GM12878 (cell line): ENCODE measurements around the gene FNTB. TPM values are rescaled to one million over a fixed set of nuclear protein-coding genes. Genes with fewer than 3 reads are reported as not detected.

Experiments used
- ATAC-seq: fragments of 200-7000 bp; cut with Tn5 transposase; 3 replicates; pipeline ENCODE4 v1.9.1; 2020; ENCODE audit warnings: mild to moderate bottlenecking, moderate library complexity
- BruUV-seq: library from RNA; stranded (reverse); fragments of 400-500 nt; replicated peaks from 2 replicates; lab custom pipeline; 2021; lab: Mats Ljungman, UMichigan
- CTCF ChIA-PET: fragments of 300-600 bp; sonication (Branson Sonifier 250); formaldehyde crosslinking; extraction: SDS; loops from one replicate; lab custom pipeline; 2021; ENCODE audit warnings: inconsistent platforms; lab: Yijun Ruan, JAX
- POLR2A ChIA-PET: fragments of 350-600 bp; formaldehyde crosslinking; extraction: SDS; loops from one replicate; lab custom pipeline; 2021; ENCODE audit warnings: inconsistent platforms; lab: Charles Lee
- RAD21 ChIA-PET: fragments of 300-600 bp; sonication (Branson Sonifier 250); formaldehyde crosslinking; loops from one replicate; lab custom pipeline; 2023; ENCODE audit warnings: antibody characterized with exemption; ENCODE audit not compliant: unreplicated experiment; lab: Charles Lee
- SMC1A ChIA-PET: fragments of 300-600 bp; sonication (Branson Sonifier 250); formaldehyde crosslinking; loops from one replicate; lab custom pipeline; 2023; ENCODE audit not compliant: unreplicated experiment, uncharacterized antibody; lab: Charles Lee
- DNase-seq: peaks from one replicate; pipeline ENCODE4 v3.0.0-alpha.2; 2011; ENCODE audit warnings: low read depth, low spot score
- FAIRE-seq: peaks from 3 replicates; lab custom pipeline; 2011; peaks lifted over from hg19 to GRCh38; lab: Jason Lieb, UNC
- H2AFZ ChIP-seq: 2 replicates; pipeline ENCODE4 v1.6.0; 2011; ENCODE audit warnings: low read depth, low read length, control low read depth; ENCODE audit not compliant: control insufficient read depth
- H3K27ac ChIP-seq: 2 replicates; pipeline ENCODE4 v1.5.1; 2011; ENCODE audit warnings: control low read depth; ENCODE audit not compliant: control insufficient read depth, insufficient read depth
- H3K27me3 ChIP-seq, 2 experiments: replicated peaks in 1 of 2; 2 replicates each; pipeline versions ENCODE4 v1.6.0 to v1.6.1; 2011; ENCODE audit warnings: low read length in 1 of 2; ENCODE audit not compliant: control insufficient read depth in 2 of 2, insufficient read depth in 2 of 2
- H3K36me3 ChIP-seq, 2 experiments: 2 replicates each; pipeline ENCODE4 v1.5.1; 2011; ENCODE audit warnings: low read length in 1 of 2; ENCODE audit not compliant: control insufficient read depth in 2 of 2, insufficient read depth in 2 of 2
- H3K4me1 ChIP-seq: 2 replicates; pipeline ENCODE4 v1.6.1; 2011; ENCODE audit warnings: mild to moderate bottlenecking, low read length, moderate library complexity, mixed read lengths; ENCODE audit not compliant: control insufficient read depth, insufficient read depth
- H3K4me2 ChIP-seq: 2 replicates; pipeline ENCODE4 v1.6.0; 2011; ENCODE audit warnings: control low read depth; ENCODE audit not compliant: control insufficient read depth, insufficient read depth
- H3K4me3 ChIP-seq: fragments of 200-600 bp; sonication (generic); 2 replicates; pipeline ENCODE4 v1.5.1; 2016
- H3K79me2 ChIP-seq: 2 replicates; pipeline ENCODE4 v1.6.0; 2011; ENCODE audit warnings: low read length; ENCODE audit not compliant: control insufficient read depth, insufficient read depth
- H3K9ac ChIP-seq: 2 replicates; pipeline ENCODE4 v1.8.0; 2011; ENCODE audit warnings: low read length, control low read depth, mixed read lengths; ENCODE audit not compliant: control insufficient read depth, insufficient read depth
- H3K9me3 ChIP-seq: replicated peaks from 3 replicates; pipeline ENCODE4 v1.5.1; 2011; ENCODE audit warnings: mild to moderate bottlenecking, low read length; ENCODE audit not compliant: control insufficient read depth, insufficient read depth
- H4K20me1 ChIP-seq: 2 replicates; pipeline ENCODE4 v1.6.0; 2011; ENCODE audit not compliant: control insufficient read depth, insufficient read depth
- ESRRA ChIP-seq: IDR thresholded peaks from 2 replicates; pipeline ENCODE4 v1.6.1; 2012; ENCODE audit warnings: mild to moderate bottlenecking, low read length, improper control_type of control experiment
- ETV6 ChIP-seq, 2 experiments: fragments of 450-650 bp in 1 of 2; IDR thresholded peaks in 1 of 2; conservative IDR thresholded peaks in 1 of 2; 2 replicates each; pipeline ENCODE4 v1.6.1; 2014; ENCODE audit warnings: antibody characterized with exemption in 1 of 2, borderline replicate concordance in 1 of 2, low read depth in 1 of 2, mild to moderate bottlenecking in 1 of 2, moderate library complexity in 1 of 2
- POLR2AphosphoS2 ChIP-seq: IDR thresholded peaks from 2 replicates; pipeline ENCODE4 v1.6.1; 2011; ENCODE audit warnings: low read depth, mild to moderate bottlenecking, low read length, improper control_type of control experiment, moderate library complexity
- RUNX3 ChIP-seq: IDR thresholded peaks from 2 replicates; pipeline ENCODE4 v1.6.1; 2012; ENCODE audit warnings: low read length, inconsistent platforms
- YY1 ChIP-seq: IDR thresholded peaks from 2 replicates; pipeline ENCODE4 v1.6.1; 2011; ENCODE audit warnings: low read depth, mild to moderate bottlenecking, low read length
- ZNF217 ChIP-seq: fragments of 450-650 bp; IDR thresholded peaks from 2 replicates; pipeline ENCODE4 v1.6.1; 2017; ENCODE audit warnings: antibody characterized with exemption, mild to moderate bottlenecking
- ZNF24 ChIP-seq: fragments of 450-650 bp; IDR thresholded peaks from 2 replicates; pipeline ENCODE4 v1.6.1; 2017; ENCODE audit warnings: antibody characterized with exemption, mild to moderate bottlenecking
- ZNF274 ChIP-seq: IDR thresholded peaks from one replicate; pipeline ENCODE4 v1.8.0; 2011; ENCODE audit not compliant: insufficient read length, insufficient read depth
- ZZZ3 ChIP-seq: IDR thresholded peaks from 2 replicates; pipeline ENCODE4 v1.6.1; 2011; ENCODE audit warnings: low read depth; ENCODE audit not compliant: control insufficient read depth, insufficient read length
- WGBS: methylation state at CpG from one replicate; pipeline ENCODE4 v1.1.6; 2016; ENCODE audit warnings: low lambda C conversion rate; ENCODE audit not compliant: insufficient replicate concordance, insufficient coverage; ENCODE audit errors: missing lambda C conversion rate; 5-methylcytosine and 5-hydroxymethylcytosine counted together
- in situ Hi-C: fragments of 300-500 bp; cut with MboI; formaldehyde crosslinking; loops from 9 replicates; pipeline ENCODE4 v1.14.3; 2018; ENCODE audit warnings: mixed read lengths
- intact Hi-C: fragments of 100-400 bp; cut with micrococcal nuclease; formaldehyde crosslinking; loops from one replicate; pipeline ENCODE4 v1.14.2; 2022; ENCODE audit not compliant: unreplicated experiment
- polyA plus RNA-seq, 11 experiments: library from polyadenylated mRNA; depleted of rRNA in 4 of 11; unstranded in 6 of 11; stranded (reverse) in 5 of 11; fragments of >200 nt; fragmentation: Nextera tagmentation in 4 of 11; fragmentation: Illumina TruSeq in 1 of 11; extraction: Ambion mirVana in 4 of 11; extraction: Trizol in 1 of 11; gene quantifications; 1 replicate in 1 of 11; 2 replicates in 10 of 11; pipeline versions ENCODE4 v1.2.1 to v1.2.3, GENCODE V29; 2011 to 2016; ENCODE audit warnings: inconsistent platforms in 2 of 11, missing spikeins in 2 of 11, low read depth in 1 of 11
- total RNA-seq, 4 experiments: library from RNA; depleted of rRNA in 3 of 4; stranded (reverse); fragments of >200 nt in 3 of 4; fragmentation: Illumina TruSeq in 1 of 4; extraction: Trizol in 1 of 4; gene quantifications; 2 replicates each; pipeline versions ENCODE4 v1.2.1 to v1.2.3, GENCODE V29; 2013 to 2021
- TF ChIP-seq, protein P1 (sequence below), 3 experiments: IDR thresholded peaks in 2 of 3; conservative IDR thresholded peaks in 1 of 3; 2 replicates each; pipeline ENCODE4 v1.5.1; 2011; ENCODE audit warnings: low read depth in 3 of 3, low read length in 3 of 3, mild to moderate bottlenecking in 3 of 3, control low read depth in 2 of 3, moderate library complexity in 2 of 3, inconsistent platforms in 1 of 3, mixed read lengths in 1 of 3; ENCODE audit not compliant: control insufficient read depth in 2 of 3, insufficient read depth in 1 of 3; ENCODE audit errors: extremely low read depth in 1 of 3
- TF ChIP-seq, protein P2 (sequence below): fragments of 150-350 bp; IDR thresholded peaks from 2 replicates; pipeline ENCODE4 v1.6.1; 2016; ENCODE audit warnings: low read depth, low read length
- TF ChIP-seq, protein P3 (sequence below): IDR thresholded peaks from 2 replicates; pipeline ENCODE4 v1.6.1; 2011; ENCODE audit warnings: low read depth, mild to moderate bottlenecking, low read length, moderate library complexity, borderline replicate concordance; ENCODE audit errors: extremely low read depth

Gene FNTB
- total and polyA plus RNA-seq, 10 of the 15 experiments (the other 5 are each of a cell fraction or from before 2014, with no cell fraction given): 10.4 to 25.1 (median 16.7) TPM

DNA sequence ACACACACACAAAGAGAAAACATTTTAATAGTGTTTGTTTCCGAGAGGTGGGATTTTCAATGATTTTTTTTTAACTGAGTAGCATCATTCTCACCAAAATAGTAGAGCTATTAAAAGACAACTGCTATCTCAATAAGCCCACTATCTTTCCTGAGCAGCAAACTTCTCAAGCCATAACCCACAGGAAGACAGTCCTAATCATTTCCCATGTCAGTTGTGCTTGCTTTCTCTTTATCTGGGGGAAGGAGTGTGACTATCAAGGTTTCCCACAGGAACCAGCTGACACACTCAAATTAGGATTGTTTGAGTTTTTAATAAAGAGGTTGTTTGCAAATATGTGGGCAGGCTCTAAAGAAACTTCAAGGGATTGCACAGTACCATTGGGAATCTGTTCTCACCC is 120.5 kb downstream of the FNTB start:
- no peak overlapping the region for H2AFZ ChIP-seq
- H3K4me2 ChIP-seq: no peak overlapping the region
- no peaks in the 10 kb centered on the region for H4K20me1 ChIP-seq
- 0% methylated on average over 1 of the region's 1 CpG for WGBS
- no peak overlapping the region for H3K9ac ChIP-seq
- SMC1A ChIA-PET: interaction anchor here (0.6 to 1.2 kb wide), 2 partner anchors 23 to 99 kb away, joined by 3 read pairs; no protein-coding TSS in a partner anchor
- CTCF ChIA-PET: interaction anchor here (0.9 kb wide), 1 partner anchor 28 kb away, joined by 3 read pairs; no protein-coding TSS in a partner anchor
- H3K4me1 ChIP-seq: no peaks in the 10 kb centered on the region; the same call in none of the 2 replicates
- TF ChIP-seq RUNX3: 0 out of 2 replicates have a peak, but pooled peaks have one; percentile 11
- TF ChIP-seq, protein P1, sequence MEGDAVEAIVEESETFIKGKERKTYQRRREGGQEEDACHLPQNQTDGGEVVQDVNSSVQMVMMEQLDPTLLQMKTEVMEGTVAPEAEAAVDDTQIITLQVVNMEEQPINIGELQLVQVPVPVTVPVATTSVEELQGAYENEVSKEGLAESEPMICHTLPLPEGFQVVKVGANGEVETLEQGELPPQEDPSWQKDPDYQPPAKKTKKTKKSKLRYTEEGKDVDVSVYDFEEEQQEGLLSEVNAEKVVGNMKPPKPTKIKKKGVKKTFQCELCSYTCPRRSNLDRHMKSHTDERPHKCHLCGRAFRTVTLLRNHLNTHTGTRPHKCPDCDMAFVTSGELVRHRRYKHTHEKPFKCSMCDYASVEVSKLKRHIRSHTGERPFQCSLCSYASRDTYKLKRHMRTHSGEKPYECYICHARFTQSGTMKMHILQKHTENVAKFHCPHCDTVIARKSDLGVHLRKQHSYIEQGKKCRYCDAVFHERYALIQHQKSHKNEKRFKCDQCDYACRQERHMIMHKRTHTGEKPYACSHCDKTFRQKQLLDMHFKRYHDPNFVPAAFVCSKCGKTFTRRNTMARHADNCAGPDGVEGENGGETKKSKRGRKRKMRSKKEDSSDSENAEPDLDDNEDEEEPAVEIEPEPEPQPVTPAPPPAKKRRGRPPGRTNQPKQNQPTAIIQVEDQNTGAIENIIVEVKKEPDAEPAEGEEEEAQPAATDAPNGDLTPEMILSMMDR (IDR thresholded peaks at IDR 0.05 in 2 of 3, conservative IDR thresholded peaks at IDR 0.05 in 1 of 3; ENCODE audit: control insufficient read depth in 2 of 3, extremely low read depth in 1 of 3, insufficient read depth in 1 of 3, low read depth in 3 of 3, low read length in 3 of 3): no peak
- no peak for TF ChIP-seq ZNF217
- H3K27me3 ChIP-seq: no peaks in the 10 kb centered on the region
- H3K36me3 ChIP-seq: no peaks in the 10 kb centered on the region
- no peaks in the 10 kb centered on the region for H3K9me3 ChIP-seq
- RAD21 ChIA-PET: no interaction called here
- ATAC-seq (no peak), FAIRE-seq (no peak), DNase-seq (no peak)
- H3K27ac ChIP-seq: no peak overlapping the region
- POLR2A ChIA-PET: interaction anchor here (0.6 kb wide), 2 partner anchors 10 to 54 kb away, joined by 3 read pairs; no protein-coding TSS in a partner anchor
- in situ Hi-C loops: no loop called here
- no TSS peak for BruUV-seq
- no peak overlapping the region for H3K4me3 ChIP-seq
- peaks cover 1% of the 10 kb centered on the region for H3K79me2 ChIP-seq
- intact Hi-C loops: no loop called here

DNA sequence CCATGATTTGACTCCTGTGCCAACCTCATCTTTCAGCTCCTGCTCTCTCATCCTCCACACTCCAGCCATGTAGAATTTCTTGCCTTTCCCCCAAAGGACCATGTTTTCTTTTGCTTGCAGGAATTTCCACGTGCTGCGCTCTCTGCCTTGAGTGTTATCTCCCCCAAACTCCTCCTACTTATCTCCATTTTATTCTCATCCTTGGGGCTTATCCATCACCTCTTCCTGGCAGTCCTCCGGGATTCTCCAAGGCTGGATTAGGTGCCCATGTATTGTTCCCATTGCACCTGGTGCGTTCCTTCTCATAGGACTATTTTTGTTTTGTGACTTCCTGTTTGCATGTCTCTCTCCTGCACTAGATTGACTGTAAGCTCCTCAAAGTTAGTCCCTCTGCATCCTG is 122.7 kb downstream of the FNTB start:
- Histone ChIP-seq H2AFZ (no peak overlapping the region), H3K9me3 (no peaks in the 10 kb centered on the region), H3K79me2 (no peaks in the 10 kb centered on the region), H3K4me3 (no peak overlapping the region), H3K4me1 (no peaks in the 10 kb centered on the region; the same call in 1 of the 2 replicates), H3K4me2 (no peak overlapping the region), H3K9ac (no peak overlapping the region), H3K27ac (no peak overlapping the region), H4K20me1 (no peaks in the 10 kb centered on the region), H3K27me3 (no peaks in the 10 kb centered on the region), H3K36me3 (no peaks in the 10 kb centered on the region)
- ChIA-PET CTCF (no interaction called here), RAD21 (no interaction called here), SMC1A (no interaction called here), POLR2A (no interaction called here)
- 62% methylated on average over 4 of the region's 4 CpGs for WGBS
- no peak for DNase-seq
- no peak for FAIRE-seq
- ATAC-seq: no peak
- in situ Hi-C loops (no loop called here), intact Hi-C loops (no loop called here)
- no TSS peak for BruUV-seq
- TF ChIP-seq ETV6 (conservative IDR thresholded peaks at IDR 0.05 in 1 of 2, IDR thresholded peaks at IDR 0.05 in 1 of 2; ENCODE audit: borderline replicate concordance in 1 of 2, low read depth in 1 of 2) (no peak), POLR2AphosphoS2 (no peak), ZNF24 (no peak), ZZZ3 (no peak), ZNF274 (no peak), YY1 (no peak), ESRRA (no peak)
- TF ChIP-seq, protein P2, sequence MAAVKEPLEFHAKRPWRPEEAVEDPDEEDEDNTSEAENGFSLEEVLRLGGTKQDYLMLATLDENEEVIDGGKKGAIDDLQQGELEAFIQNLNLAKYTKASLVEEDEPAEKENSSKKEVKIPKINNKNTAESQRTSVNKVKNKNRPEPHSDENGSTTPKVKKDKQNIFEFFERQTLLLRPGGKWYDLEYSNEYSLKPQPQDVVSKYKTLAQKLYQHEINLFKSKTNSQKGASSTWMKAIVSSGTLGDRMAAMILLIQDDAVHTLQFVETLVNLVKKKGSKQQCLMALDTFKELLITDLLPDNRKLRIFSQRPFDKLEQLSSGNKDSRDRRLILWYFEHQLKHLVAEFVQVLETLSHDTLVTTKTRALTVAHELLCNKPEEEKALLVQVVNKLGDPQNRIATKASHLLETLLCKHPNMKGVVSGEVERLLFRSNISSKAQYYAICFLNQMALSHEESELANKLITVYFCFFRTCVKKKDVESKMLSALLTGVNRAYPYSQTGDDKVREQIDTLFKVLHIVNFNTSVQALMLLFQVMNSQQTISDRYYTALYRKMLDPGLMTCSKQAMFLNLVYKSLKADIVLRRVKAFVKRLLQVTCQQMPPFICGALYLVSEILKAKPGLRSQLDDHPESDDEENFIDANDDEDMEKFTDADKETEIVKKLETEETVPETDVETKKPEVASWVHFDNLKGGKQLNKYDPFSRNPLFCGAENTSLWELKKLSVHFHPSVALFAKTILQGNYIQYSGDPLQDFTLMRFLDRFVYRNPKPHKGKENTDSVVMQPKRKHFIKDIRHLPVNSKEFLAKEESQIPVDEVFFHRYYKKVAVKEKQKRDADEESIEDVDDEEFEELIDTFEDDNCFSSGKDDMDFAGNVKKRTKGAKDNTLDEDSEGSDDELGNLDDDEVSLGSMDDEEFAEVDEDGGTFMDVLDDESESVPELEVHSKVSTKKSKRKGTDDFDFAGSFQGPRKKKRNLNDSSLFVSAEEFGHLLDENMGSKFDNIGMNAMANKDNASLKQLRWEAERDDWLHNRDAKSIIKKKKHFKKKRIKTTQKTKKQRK: no peak
- TF ChIP-seq, protein P3, sequence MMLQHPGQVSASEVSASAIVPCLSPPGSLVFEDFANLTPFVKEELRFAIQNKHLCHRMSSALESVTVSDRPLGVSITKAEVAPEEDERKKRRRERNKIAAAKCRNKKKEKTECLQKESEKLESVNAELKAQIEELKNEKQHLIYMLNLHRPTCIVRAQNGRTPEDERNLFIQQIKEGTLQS: no peak
